Natural killer cell (primary cell): ENCODE results near the gene AZIN2. TPM values are rescaled to one million over a fixed set of nuclear protein-coding genes. Genes with fewer than 3 reads are reported as not detected.
A peak's percentile ranks its signal among the peaks of the same experiment; 100 is the strongest.

Source experiments
- ATAC-seq, 3 donors: fragments of 150-1000 bp in 2 of 3; fragments of 200-7000 bp in 1 of 3; cut with Tn5 transposase; 1 replicate in 1 of 3; 2 replicates in 2 of 3; pipeline ENCODE4 v1.10.0; 2021; ENCODE audit warnings: mild to moderate bottlenecking in 2 of 3, moderate library complexity in 2 of 3
- DNase-seq, 2 donors: peaks; one replicate each; pipeline versions ENCODE4 v3.0.0 to v3.0.0-alpha.2; 2013 to 2021; ENCODE audit warnings: mixed read lengths in 1 of 2
- H3K27ac ChIP-seq: one replicate; pipeline ENCODE4 v1.5.1; 2013; ENCODE audit warnings: mild to moderate bottlenecking, low read length
- H3K27me3 ChIP-seq: one replicate; pipeline ENCODE4 v1.6.1; 2013; ENCODE audit warnings: low read length; ENCODE audit not compliant: control insufficient read depth, insufficient read depth
- H3K36me3 ChIP-seq: one replicate; pipeline ENCODE4 v1.6.1; 2013; ENCODE audit warnings: low read length; ENCODE audit not compliant: control insufficient read depth, insufficient read depth
- H3K4me1 ChIP-seq: one replicate; pipeline ENCODE4 v1.6.1; 2013; ENCODE audit warnings: low read length; ENCODE audit not compliant: control insufficient read depth, insufficient read depth
- H3K4me3 ChIP-seq: one replicate; pipeline ENCODE4 v1.5.1; 2013; ENCODE audit warnings: low read length
- H3K9me3 ChIP-seq: one replicate; pipeline ENCODE4 v1.6.1; 2013; ENCODE audit warnings: low read length; ENCODE audit not compliant: control insufficient read depth, insufficient read depth
- H3K27ac Mint-ChIP-seq, 2 donors: one replicate each; pipeline ENCODE4 v1.8.0; 2022; ENCODE audit warnings: mild to moderate bottlenecking in 2 of 2, mixed read lengths in 2 of 2, moderate library complexity in 1 of 2
- H3K27me3 Mint-ChIP-seq, 2 donors: one replicate each; pipeline ENCODE4 v1.8.0; 2022; ENCODE audit warnings: low read depth in 2 of 2, mixed read lengths in 2 of 2
- H3K36me3 Mint-ChIP-seq: one replicate; pipeline ENCODE4 v1.8.0; 2022; ENCODE audit warnings: mixed read lengths
- H3K4me1 Mint-ChIP-seq, 2 donors: one replicate each; pipeline ENCODE4 v1.8.0; 2022; ENCODE audit warnings: mixed read lengths in 2 of 2
- H3K4me3 Mint-ChIP-seq: one replicate; pipeline ENCODE4 v1.8.0; 2022; ENCODE audit warnings: mild to moderate bottlenecking, moderate library complexity, mixed read lengths
- H3K9me3 Mint-ChIP-seq, 2 donors: one replicate each; pipeline ENCODE4 v1.8.0; 2022; ENCODE audit warnings: mixed read lengths in 2 of 2
- CTCF ChIP-seq: fragments of 200-600 bp; IDR thresholded peaks from one replicate; pipeline ENCODE4 v1.8.0; 2022; ENCODE audit warnings: antibody characterized with exemption
- WGBS: methylation state at CpG from one replicate; pipeline ENCODE4 v1.1.7; 2013; ENCODE audit warnings: missing lambda C conversion rate; ENCODE audit not compliant: insufficient coverage; 5-methylcytosine and 5-hydroxymethylcytosine counted together
- intact Hi-C: fragments of 100-400 bp; cut with micrococcal nuclease; formaldehyde crosslinking; loops from one replicate; pipeline ENCODE4 v1.14.2; 2022
- total RNA-seq, 4 donors: library from RNA; stranded (reverse); fragments of 120-200 nt in 1 of 4; gene quantifications; one replicate each; pipeline versions ENCODE4 v1.2.3 to v1.2.4, GENCODE V29; 2013 to 2022

AZIN2 gene
- total RNA-seq, 3 donors from 2014 or later (not counting 1 experiment from before 2014, with no cell fraction given), result 1.9 to 5.1 (median 4.1) TPM

- no peaks in the 10 kb centered on the region for H3K9me3 Mint-ChIP-seq
- H3K27ac Mint-ChIP-seq, result no peak overlapping the region
- DNase-seq (no peak), ATAC-seq (no peak)
- no CpG with 5 or more reads among the region's 1 CpG for WGBS
- no peak overlapping the region for H3K4me3 ChIP-seq
- peaks cover 5% of the 10 kb centered on the region in 2 donors for H3K27me3 Mint-ChIP-seq
- no peak overlapping the region for H3K4me3 Mint-ChIP-seq
- H3K9me3 ChIP-seq, result no peaks in the 10 kb centered on the region
- no peaks in the 10 kb centered on the region for H3K36me3 ChIP-seq
- intact Hi-C loops, result no loop called here
- H3K27ac ChIP-seq, result no peak overlapping the region
- peaks cover 23 to 29% of the 10 kb centered on the region in 2 donors for H3K4me1 Mint-ChIP-seq
- TF ChIP-seq CTCF, result no peak
- H3K36me3 Mint-ChIP-seq, result no peaks in the 10 kb centered on the region
- H3K27me3 ChIP-seq, result no peaks in the 10 kb centered on the region
- H3K4me1 ChIP-seq, result peaks cover 20% of the 10 kb centered on the region
These were observed 39.9 kb upstream of the AZIN2 start for GRCh38 chr1:33041026-33041425.

- peaks cover 19% of the 10 kb centered on the region for H3K4me1 ChIP-seq
- intact Hi-C loops, result no loop called here
- no peak for TF ChIP-seq CTCF
- ATAC-seq, result no peak
- H3K27me3 ChIP-seq, result no peaks in the 10 kb centered on the region
- DNase-seq, result no peak
- H3K4me3 ChIP-seq, result no peak overlapping the region
- H3K27ac ChIP-seq, result no peak overlapping the region
- H3K9me3 Mint-ChIP-seq, result no peaks in the 10 kb centered on the region
- H3K4me3 Mint-ChIP-seq, result no peak overlapping the region
- peaks cover 12 to 25% of the 10 kb centered on the region in 2 donors for H3K4me1 Mint-ChIP-seq
- no peaks in the 10 kb centered on the region for H3K36me3 ChIP-seq
- H3K9me3 ChIP-seq, result no peaks in the 10 kb centered on the region
- H3K27me3 Mint-ChIP-seq, result peaks cover 5% of the 10 kb centered on the region in 2 donors
- no CpG with 5 or more reads among the region's 1 CpG for WGBS
- H3K27ac Mint-ChIP-seq, result peak overlapping the region in 1 of 2 donors; percentile 42
- H3K36me3 Mint-ChIP-seq, result no peaks in the 10 kb centered on the region
These were observed 38.1 kb upstream of the AZIN2 start for GRCh38 chr1:33042831-33043230.

- DNase-seq, result no peak
- no peaks in the 10 kb centered on the region for H3K9me3 ChIP-seq
- ATAC-seq, result no peak
- no peak overlapping the region for H3K27ac ChIP-seq
- WGBS, result 97% methylated on average over 8 of the region's 8 CpGs
- H3K27me3 Mint-ChIP-seq, result peaks cover 5% of the 10 kb centered on the region in 2 donors
- H3K27me3 ChIP-seq, result no peaks in the 10 kb centered on the region
- H3K36me3 ChIP-seq, result no peaks in the 10 kb centered on the region
- intact Hi-C loops, result loop anchor here (2.0 kb wide), 1 partner anchor 81 kb away; no protein-coding TSS in a partner anchor
- H3K36me3 Mint-ChIP-seq, result no peaks in the 10 kb centered on the region
- H3K27ac Mint-ChIP-seq, result peak overlapping the region in 1 of 2 donors; percentile 42
- H3K4me3 Mint-ChIP-seq, result no peak overlapping the region
- no peaks in the 10 kb centered on the region for H3K9me3 Mint-ChIP-seq
- peaks cover 19% of the 10 kb centered on the region for H3K4me1 ChIP-seq
- TF ChIP-seq CTCF, result no peak
- peaks cover 12 to 25% of the 10 kb centered on the region in 2 donors for H3K4me1 Mint-ChIP-seq
- no peak overlapping the region for H3K4me3 ChIP-seq
These were observed 37.5 kb upstream of the AZIN2 start for GRCh38 chr1:33043267-33044092.
